Caco-2 (cell line): ENCODE results near the gene TAF12. TPM values are rescaled to one million over a fixed set of nuclear protein-coding genes. Genes with fewer than 3 reads are reported as not detected.

ENCODE experiments used
- BruUV-seq: library from RNA; stranded (reverse); fragments of 400-500 nt; replicated peaks from 2 replicates; lab custom pipeline; 2021; lab: Mats Ljungman, UMichigan
- CTCF ChIA-PET: fragments of 300-600 bp; sonication (Branson Sonifier 250); formaldehyde crosslinking; loops from one replicate; lab custom pipeline; 2022; ENCODE audit warnings: antibody characterized with exemption; lab: Charles Lee
- POLR2A ChIA-PET: fragments of 300-600 bp; sonication (Branson Sonifier 250); formaldehyde crosslinking; loops from one replicate; lab custom pipeline; 2022; ENCODE audit warnings: antibody characterized with exemption; lab: Charles Lee
- DNase-seq, 2 experiments: peaks; one replicate each; pipeline versions ENCODE4 v3.0.0 to v3.0.0-alpha.2; 2020 to 2022
- H3K27me3 ChIP-seq: replicated peaks from 2 replicates; pipeline ENCODE4 v1.6.0; 2011; ENCODE audit warnings: low read length; ENCODE audit not compliant: control insufficient read depth, insufficient read depth
- H3K36me3 ChIP-seq: 2 replicates; pipeline ENCODE4 v1.5.1; 2011; ENCODE audit warnings: low read length; ENCODE audit not compliant: control insufficient read depth, insufficient read depth
- H3K4me1 ChIP-seq: fragments of 250-450 bp; sonication (Bioruptor Pico); 2 replicates; pipeline ENCODE4 v1.5.1; 2020; ENCODE audit warnings: mild to moderate bottlenecking
- H3K4me3 ChIP-seq: 2 replicates; pipeline ENCODE4 v1.5.1; 2011; ENCODE audit warnings: low read depth, mild to moderate bottlenecking, control low read depth, low read length
- H3K9me3 ChIP-seq: fragments of 250-450 bp; sonication (Bioruptor Pico); 2 replicates; pipeline ENCODE4 v1.5.1; 2020; ENCODE audit warnings: mild to moderate bottlenecking, moderate library complexity
- H3K27ac Mint-ChIP-seq: one replicate; pipeline ENCODE4 v1.8.0; 2022; ENCODE audit warnings: mixed read lengths; ENCODE audit not compliant: unreplicated experiment
- H3K27me3 Mint-ChIP-seq: one replicate; pipeline ENCODE4 v1.8.0; 2022; ENCODE audit warnings: mixed read lengths; ENCODE audit not compliant: insufficient read depth, unreplicated experiment
- H3K36me3 Mint-ChIP-seq: one replicate; pipeline ENCODE4 v1.8.0; 2022; ENCODE audit warnings: mild to moderate bottlenecking, mixed read lengths; ENCODE audit not compliant: insufficient read depth, unreplicated experiment
- H3K4me1 Mint-ChIP-seq: one replicate; pipeline ENCODE4 v1.8.0; 2022; ENCODE audit warnings: low read depth, mixed read lengths; ENCODE audit not compliant: unreplicated experiment
- H3K4me3 Mint-ChIP-seq: one replicate; pipeline ENCODE4 v1.8.0; 2022; ENCODE audit warnings: mild to moderate bottlenecking, moderate library complexity, mixed read lengths; ENCODE audit not compliant: unreplicated experiment
- H3K9me3 Mint-ChIP-seq: one replicate; pipeline ENCODE4 v1.8.0; 2022; ENCODE audit warnings: mixed read lengths; ENCODE audit not compliant: unreplicated experiment
- intact Hi-C: fragments of 100-400 bp; cut with micrococcal nuclease; formaldehyde crosslinking; loops from one replicate; pipeline ENCODE4 v1.10.0; 2022; ENCODE audit not compliant: unreplicated experiment
- total RNA-seq: library from RNA; stranded (reverse); gene quantifications from 2 replicates; pipeline ENCODE4 v1.2.3, GENCODE V29; 2022
- TF ChIP-seq, protein P1 (sequence below), 2 experiments: fragments of 200-600 bp in 1 of 2; IDR thresholded peaks; 1 replicate in 1 of 2; 2 replicates in 1 of 2; pipeline versions ENCODE4 v1.5.1 to v1.8.0; 2011 to 2022; ENCODE audit warnings: antibody characterized with exemption in 1 of 2, control low read depth in 1 of 2, inconsistent platforms in 1 of 2, low read depth in 1 of 2, low read length in 1 of 2, mild to moderate bottlenecking in 1 of 2, moderate library complexity in 1 of 2; ENCODE audit not compliant: insufficient read depth in 1 of 2, severe bottlenecking in 1 of 2, unreplicated experiment in 1 of 2

TAF12 gene
- total RNA-seq, 1 experiment from 2014 or later = 11.3 TPM

DNA sequence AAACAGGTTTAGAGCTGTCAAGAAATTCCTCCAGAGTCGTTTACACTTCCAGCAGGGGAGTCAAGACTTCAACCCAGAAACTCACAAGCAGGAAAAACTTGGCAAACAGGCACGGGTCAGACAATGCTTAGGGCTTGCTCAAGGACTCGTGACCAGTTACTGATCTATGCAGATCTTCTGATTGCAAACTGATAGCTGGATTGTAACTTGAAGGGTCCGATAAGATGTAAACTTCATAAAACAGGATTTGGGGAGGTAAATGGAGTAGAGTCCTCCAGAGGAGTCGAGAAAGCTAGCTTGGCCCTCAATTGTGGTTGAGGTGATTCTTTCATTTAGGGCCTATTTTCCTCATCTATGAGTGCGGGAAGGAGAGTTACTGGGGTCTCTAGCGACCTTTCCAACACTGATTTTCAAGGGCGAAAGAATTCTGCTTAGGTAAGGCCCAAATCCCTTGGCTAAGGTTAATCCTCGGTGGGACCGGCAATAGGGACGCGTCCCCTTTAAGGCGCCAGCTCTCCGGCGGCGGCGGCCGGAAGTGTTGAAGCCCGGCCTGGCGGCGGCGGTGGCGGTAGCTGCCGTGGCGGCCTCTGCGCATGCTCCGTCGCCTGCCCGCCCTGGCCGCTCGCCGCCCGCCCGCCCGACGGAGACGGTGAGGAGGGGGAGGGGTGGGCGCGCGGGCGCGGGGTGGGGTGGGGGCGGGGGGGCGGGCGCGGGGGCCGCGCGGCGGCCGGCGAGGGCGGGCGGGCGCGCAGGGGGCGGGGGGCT is 25.5 kb upstream of the TAF12 start, which contains the start of gene GMEB1:
Gene GMEB1 (plus strand): TSS at position 594 of the 765 bp plus-strand sequence. CDS start 14,829 bp downstream, outside the sequence.
- DNase-seq = peak; percentile 81 to 87
- BruUV-seq = TSS peak; percentile 85
- no peaks in the 10 kb centered on the region for H3K9me3 Mint-ChIP-seq
- H3K4me1 Mint-ChIP-seq = peaks cover 8% of the 10 kb centered on the region
- ChIA-PET CTCF (interaction anchor here (2.6 kb wide), 1 partner anchor 68 kb away, joined by 29 read pairs; the partner anchor contains the start of gene YTHDF2), POLR2A (interaction anchor here (0.7 to 2.6 kb wide), 5 partner anchors 13 to 246 kb away, joined by 3 to 32 read pairs (median 16); partner anchors contain the start of genes RNU11, TAF12 and YTHDF2)
- peak within 1 kb of the TSS; percentile 91 for H3K4me3 Mint-ChIP-seq
- no peaks in the 10 kb centered on the region for H3K27me3 Mint-ChIP-seq
- Histone ChIP-seq H3K27me3 (no peaks in the 10 kb centered on the region), H3K36me3 (no peaks in the 10 kb centered on the region), H3K9me3 (no peaks in the 10 kb centered on the region), H3K4me1 (peaks cover 9% of the 10 kb centered on the region), H3K4me3 (peak within 1 kb of the TSS; percentile 46)
- H3K36me3 Mint-ChIP-seq = peaks cover 8% of the 10 kb centered on the region
- peak within 1 kb of the TSS; percentile 97 for H3K27ac Mint-ChIP-seq
- TF ChIP-seq, protein P1, sequence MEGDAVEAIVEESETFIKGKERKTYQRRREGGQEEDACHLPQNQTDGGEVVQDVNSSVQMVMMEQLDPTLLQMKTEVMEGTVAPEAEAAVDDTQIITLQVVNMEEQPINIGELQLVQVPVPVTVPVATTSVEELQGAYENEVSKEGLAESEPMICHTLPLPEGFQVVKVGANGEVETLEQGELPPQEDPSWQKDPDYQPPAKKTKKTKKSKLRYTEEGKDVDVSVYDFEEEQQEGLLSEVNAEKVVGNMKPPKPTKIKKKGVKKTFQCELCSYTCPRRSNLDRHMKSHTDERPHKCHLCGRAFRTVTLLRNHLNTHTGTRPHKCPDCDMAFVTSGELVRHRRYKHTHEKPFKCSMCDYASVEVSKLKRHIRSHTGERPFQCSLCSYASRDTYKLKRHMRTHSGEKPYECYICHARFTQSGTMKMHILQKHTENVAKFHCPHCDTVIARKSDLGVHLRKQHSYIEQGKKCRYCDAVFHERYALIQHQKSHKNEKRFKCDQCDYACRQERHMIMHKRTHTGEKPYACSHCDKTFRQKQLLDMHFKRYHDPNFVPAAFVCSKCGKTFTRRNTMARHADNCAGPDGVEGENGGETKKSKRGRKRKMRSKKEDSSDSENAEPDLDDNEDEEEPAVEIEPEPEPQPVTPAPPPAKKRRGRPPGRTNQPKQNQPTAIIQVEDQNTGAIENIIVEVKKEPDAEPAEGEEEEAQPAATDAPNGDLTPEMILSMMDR (IDR thresholded peaks at IDR 0.05; ENCODE audit: insufficient read depth in 1 of 2, low read depth in 1 of 2, low read length in 1 of 2, severe bottlenecking in 1 of 2, unreplicated experiment in 1 of 2) = no peak
- intact Hi-C loops = loop anchor here (1.0 kb wide), 2 partner anchors 20 to 68 kb away; partner anchors contain the start of genes RNU11 and YTHDF2

- Mint-ChIP-seq H3K4me3 (no peak overlapping the region), H3K27me3 (no peaks in the 10 kb centered on the region), H3K4me1 (peaks cover 8% of the 10 kb centered on the region), H3K9me3 (no peaks in the 10 kb centered on the region), H3K27ac (no peak overlapping the region), H3K36me3 (peaks cover 8% of the 10 kb centered on the region)
- Histone ChIP-seq H3K27me3 (no peaks in the 10 kb centered on the region), H3K4me1 (peaks cover 9% of the 10 kb centered on the region), H3K36me3 (no peaks in the 10 kb centered on the region), H3K4me3 (no peak overlapping the region), H3K9me3 (no peaks in the 10 kb centered on the region)
- ChIA-PET CTCF (no interaction called here), POLR2A (no interaction called here)
- intact Hi-C loops = no loop called here
- no peak for DNase-seq
- no TSS peak for BruUV-seq
- TF ChIP-seq, protein P1 (IDR thresholded peaks at IDR 0.05; ENCODE audit: insufficient read depth in 1 of 2, low read depth in 1 of 2, low read length in 1 of 2, severe bottlenecking in 1 of 2, unreplicated experiment in 1 of 2) = no peak
Observed at GRCh38 chr1:28666806-28667205, 23.9 kb upstream of the TAF12 start.

- CTCF ChIA-PET = no interaction called here
Observed at GRCh38 chr1:28663871-28664470, 21.1 kb upstream of the TAF12 start.

More at GRCh38 chr1:28663871-28664470, 21.1 kb upstream of the TAF12 start:
- H3K27me3 ChIP-seq = no peaks in the 10 kb centered on the region
- Mint-ChIP-seq H3K36me3 (peaks cover 8% of the 10 kb centered on the region), H3K27me3 (no peaks in the 10 kb centered on the region), H3K27ac (no peak overlapping the region), H3K4me3 (no peak overlapping the region), H3K9me3 (no peaks in the 10 kb centered on the region), H3K4me1 (no peaks in the 10 kb centered on the region)
- POLR2A ChIA-PET = interaction anchor here (1.3 kb wide), 1 partner anchor 21 kb away, joined by 3 read pairs; the partner anchor contains the start of gene TAF12
- H3K9me3 ChIP-seq = no peaks in the 10 kb centered on the region
- no peaks in the 10 kb centered on the region for H3K36me3 ChIP-seq
- DNase-seq = no peak
- TF ChIP-seq, protein P1 (IDR thresholded peaks at IDR 0.05; ENCODE audit: insufficient read depth in 1 of 2, low read depth in 1 of 2, low read length in 1 of 2, severe bottlenecking in 1 of 2, unreplicated experiment in 1 of 2) = no peak
- BruUV-seq = no TSS peak
- peaks cover 9% of the 10 kb centered on the region for H3K4me1 ChIP-seq
- intact Hi-C loops = no loop called here
- H3K4me3 ChIP-seq = no peak overlapping the region
